Ishikawa (cell line): ENCODE measurements around the gene GUCY1A1.

Experiments used
- CREB1 ChIP-seq: IDR thresholded peaks from 2 replicates; pipeline ENCODE4 v1.6.1; 2012; ENCODE audit warnings: low read depth
- FOXM1 ChIP-seq: IDR thresholded peaks from 2 replicates; pipeline ENCODE4 v1.6.1; 2012; ENCODE audit warnings: low read depth, borderline replicate concordance
- NFIC ChIP-seq: IDR thresholded peaks from 2 replicates; pipeline ENCODE4 v1.6.1; 2012
- RAD21 ChIP-seq: IDR thresholded peaks from 2 replicates; pipeline ENCODE4 v1.6.1; 2012; ENCODE audit warnings: low read depth
- TCF12 ChIP-seq: IDR thresholded peaks from 2 replicates; pipeline ENCODE4 v1.6.1; 2012; ENCODE audit warnings: low read depth
- TF ChIP-seq, protein P1 (sequence below): IDR thresholded peaks from 2 replicates; pipeline ENCODE4 v1.6.1; 2012; ENCODE audit warnings: low read depth, mild to moderate bottlenecking

DNA sequence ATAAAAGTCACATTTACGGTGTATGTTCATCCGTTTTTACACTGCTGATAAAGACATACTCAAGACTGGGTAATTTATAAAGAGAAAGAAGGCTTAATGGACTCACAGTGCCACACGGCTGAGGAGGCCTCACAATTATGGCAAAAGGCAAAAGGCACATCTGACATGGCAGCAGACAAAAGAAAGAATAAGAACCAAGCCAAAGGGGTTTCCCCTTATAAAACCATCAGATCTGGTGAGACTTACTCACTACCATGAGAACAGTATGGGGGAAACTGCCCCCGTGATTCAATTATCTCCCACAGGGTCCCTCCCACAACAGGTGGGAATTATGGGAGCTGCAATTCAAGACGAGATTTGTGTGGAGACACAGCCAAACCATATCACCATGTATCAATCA, 84.9 kb downstream of the GUCY1A1 start:
- no peak for TF ChIP-seq RAD21
- TF ChIP-seq CREB1: no peak
- no peak for TF ChIP-seq FOXM1
- TF ChIP-seq, protein P1, sequence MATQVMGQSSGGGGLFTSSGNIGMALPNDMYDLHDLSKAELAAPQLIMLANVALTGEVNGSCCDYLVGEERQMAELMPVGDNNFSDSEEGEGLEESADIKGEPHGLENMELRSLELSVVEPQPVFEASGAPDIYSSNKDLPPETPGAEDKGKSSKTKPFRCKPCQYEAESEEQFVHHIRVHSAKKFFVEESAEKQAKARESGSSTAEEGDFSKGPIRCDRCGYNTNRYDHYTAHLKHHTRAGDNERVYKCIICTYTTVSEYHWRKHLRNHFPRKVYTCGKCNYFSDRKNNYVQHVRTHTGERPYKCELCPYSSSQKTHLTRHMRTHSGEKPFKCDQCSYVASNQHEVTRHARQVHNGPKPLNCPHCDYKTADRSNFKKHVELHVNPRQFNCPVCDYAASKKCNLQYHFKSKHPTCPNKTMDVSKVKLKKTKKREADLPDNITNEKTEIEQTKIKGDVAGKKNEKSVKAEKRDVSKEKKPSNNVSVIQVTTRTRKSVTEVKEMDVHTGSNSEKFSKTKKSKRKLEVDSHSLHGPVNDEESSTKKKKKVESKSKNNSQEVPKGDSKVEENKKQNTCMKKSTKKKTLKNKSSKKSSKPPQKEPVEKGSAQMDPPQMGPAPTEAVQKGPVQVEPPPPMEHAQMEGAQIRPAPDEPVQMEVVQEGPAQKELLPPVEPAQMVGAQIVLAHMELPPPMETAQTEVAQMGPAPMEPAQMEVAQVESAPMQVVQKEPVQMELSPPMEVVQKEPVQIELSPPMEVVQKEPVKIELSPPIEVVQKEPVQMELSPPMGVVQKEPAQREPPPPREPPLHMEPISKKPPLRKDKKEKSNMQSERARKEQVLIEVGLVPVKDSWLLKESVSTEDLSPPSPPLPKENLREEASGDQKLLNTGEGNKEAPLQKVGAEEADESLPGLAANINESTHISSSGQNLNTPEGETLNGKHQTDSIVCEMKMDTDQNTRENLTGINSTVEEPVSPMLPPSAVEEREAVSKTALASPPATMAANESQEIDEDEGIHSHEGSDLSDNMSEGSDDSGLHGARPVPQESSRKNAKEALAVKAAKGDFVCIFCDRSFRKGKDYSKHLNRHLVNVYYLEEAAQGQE: no peak
- TF ChIP-seq NFIC: no peak
- TF ChIP-seq TCF12: no peak
